ENCODE measurements around the gene SASH1.

The SASH1 gene

GRCh38 chr6:148521158-148521557, 178.5 kb downstream of the SASH1 start:
- no peak for DNase-seq (ENCODE audit: low spot score)

GRCh38 chr6:148521586-148521985, 178.9 kb downstream of the SASH1 start:
- no peak for DNase-seq (ENCODE audit: low spot score)

DNA sequence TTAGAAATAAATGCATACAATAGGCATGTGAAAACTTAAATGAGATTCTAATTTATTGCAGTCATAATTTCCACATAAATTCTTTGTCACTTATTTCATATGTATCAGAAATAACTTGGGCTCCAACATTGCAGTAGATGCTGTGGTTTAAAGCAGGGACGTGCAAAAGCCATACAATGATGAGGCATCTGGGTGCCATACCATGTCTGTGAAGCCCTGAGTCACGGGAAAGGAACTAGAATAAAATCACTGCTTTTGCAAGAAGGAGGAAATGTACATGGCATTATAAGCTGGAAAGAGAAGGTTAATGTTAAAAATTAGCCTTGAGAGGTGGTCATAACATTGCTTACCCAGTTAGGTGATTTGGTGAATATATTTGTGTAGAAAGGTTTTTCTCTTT, 180.4 kb downstream of the SASH1 start:
- DNase-seq (ENCODE audit: low spot score), result no peak

GRCh38 chr6:148523551-148523950, 180.9 kb downstream of the SASH1 start:
- DNase-seq (ENCODE audit: low spot score), result no peak

GRCh38 chr6:148524471-148524882, 181.8 kb downstream of the SASH1 start:
- no peak for DNase-seq (ENCODE audit: low spot score)

GRCh38 chr6:148524976-148525375, 182.3 kb downstream of the SASH1 start:
- no peak for DNase-seq (ENCODE audit: low spot score)

GRCh38 chr6:148525453-148525852, 182.8 kb downstream of the SASH1 start:
- DNase-seq (ENCODE audit: low spot score), result no peak

- no peak for DNase-seq (ENCODE audit: low spot score)
These were observed 183.5 kb downstream of the SASH1 start for GRCh38 chr6:148526145-148526544.

GRCh38 chr6:148528292-148528691, 185.7 kb downstream of the SASH1 start:
- no peak for DNase-seq (ENCODE audit: low spot score)

- DNase-seq (ENCODE audit: low spot score), result no peak
These were observed 186.4 kb downstream of the SASH1 start for GRCh38 chr6:148529010-148529409.

- DNase-seq (ENCODE audit: low spot score), result no peak
These were observed 187.8 kb downstream of the SASH1 start for GRCh38 chr6:148530394-148530953.

DNA sequence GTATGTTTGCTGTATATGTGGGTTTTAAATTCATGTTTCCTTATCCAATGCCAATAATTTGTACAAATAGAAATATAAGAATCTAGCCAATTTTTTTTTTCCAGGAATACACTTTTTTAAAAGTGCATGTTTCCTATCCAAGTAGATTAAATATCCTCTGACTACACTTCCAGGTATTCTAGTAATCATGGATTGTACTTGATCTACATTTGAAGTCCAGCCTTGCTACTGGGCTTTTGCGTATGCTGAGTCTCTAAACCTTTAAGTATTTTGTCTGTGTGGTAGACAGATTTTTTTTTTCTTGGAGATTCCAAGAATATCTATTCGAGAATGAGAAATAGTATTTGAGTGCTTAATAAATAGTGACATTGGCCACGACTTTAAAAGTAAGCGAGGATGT, 188.3 kb downstream of the SASH1 start:
- no peak for DNase-seq (ENCODE audit: low spot score)

DNA sequence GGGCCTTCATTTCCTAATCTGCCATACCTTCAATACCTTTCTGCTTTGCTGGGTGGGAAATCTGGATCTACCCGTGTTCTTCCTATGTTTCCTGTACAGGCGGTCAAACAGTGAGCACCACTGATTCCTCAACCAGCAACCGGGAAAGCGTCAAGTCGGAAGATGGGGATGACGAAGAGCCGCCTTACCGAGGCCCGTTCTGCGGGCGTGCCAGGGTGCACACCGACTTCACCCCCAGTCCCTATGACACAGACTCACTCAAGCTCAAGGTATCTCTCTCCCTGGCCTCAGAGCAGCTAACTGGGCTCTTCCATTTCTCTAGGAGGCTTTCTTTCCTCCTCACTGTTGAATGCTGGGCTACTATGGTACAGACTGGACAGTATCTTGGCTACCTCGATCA, 190.1 kb downstream of the SASH1 start:
- DNase-seq (ENCODE audit: low spot score), result no peak

DNA sequence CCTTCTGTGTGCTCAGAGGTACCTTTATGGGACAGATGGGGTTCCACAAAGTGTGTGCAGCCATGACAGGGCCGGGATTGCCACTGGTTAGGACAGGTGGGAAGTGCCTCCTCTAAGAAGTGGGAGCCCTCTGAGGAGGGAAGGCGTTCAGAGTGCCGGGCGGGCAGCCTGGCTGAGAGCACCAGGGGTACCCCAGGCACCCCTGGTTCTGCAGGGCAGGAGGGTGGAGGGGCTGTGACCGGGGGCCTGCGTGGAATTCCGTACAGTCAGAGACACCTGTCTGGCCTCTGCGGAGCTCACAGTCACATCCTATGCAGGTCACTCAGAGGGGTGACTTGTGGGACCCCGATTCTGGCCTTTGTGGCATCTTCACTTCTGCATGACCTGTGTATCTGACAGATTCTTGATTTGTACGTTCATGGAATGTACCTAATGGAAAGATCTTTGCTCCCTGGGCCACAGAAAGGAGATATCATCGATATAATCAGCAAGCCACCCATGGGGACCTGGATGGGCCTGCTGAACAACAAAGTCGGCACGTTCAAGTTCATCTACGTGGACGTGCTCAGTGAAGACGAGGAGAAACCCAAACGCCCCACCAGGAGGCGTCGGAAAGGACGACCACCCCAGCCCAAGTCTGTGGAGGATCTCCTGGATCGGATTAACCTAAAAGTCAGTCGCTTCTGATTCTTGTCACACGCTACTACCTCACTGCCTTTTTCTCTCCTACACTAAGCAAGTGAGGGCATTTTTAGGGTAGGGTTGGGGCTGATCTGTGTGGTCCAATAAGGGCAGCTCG, 190.9 kb downstream of the SASH1 start:
- no peak for DNase-seq (ENCODE audit: low spot score)

DNA sequence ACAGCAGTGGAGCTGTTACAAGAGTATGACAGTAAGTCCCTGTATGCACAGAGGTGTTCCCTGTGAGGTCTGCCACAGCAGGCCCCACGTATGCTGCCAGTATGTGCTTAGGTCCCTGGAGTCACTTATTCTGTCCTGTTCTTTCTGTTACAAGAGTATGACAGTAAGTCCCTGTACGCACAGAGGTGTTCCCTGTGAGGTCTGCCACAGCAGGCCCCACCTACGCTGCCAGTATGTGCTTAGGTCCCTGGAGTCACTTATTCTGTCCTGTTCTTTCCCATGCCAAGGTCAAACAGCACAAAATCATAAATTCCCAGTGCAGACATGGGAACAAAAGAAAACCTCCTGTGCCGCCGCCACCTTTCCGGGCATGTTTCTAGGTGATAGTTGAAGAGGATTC, 192.2 kb downstream of the SASH1 start:
- DNase-seq (ENCODE audit: low spot score), result no peak

- no peak for DNase-seq (ENCODE audit: low spot score)
These were observed 192.7 kb downstream of the SASH1 start for GRCh38 chr6:148535381-148535780.

DNA sequence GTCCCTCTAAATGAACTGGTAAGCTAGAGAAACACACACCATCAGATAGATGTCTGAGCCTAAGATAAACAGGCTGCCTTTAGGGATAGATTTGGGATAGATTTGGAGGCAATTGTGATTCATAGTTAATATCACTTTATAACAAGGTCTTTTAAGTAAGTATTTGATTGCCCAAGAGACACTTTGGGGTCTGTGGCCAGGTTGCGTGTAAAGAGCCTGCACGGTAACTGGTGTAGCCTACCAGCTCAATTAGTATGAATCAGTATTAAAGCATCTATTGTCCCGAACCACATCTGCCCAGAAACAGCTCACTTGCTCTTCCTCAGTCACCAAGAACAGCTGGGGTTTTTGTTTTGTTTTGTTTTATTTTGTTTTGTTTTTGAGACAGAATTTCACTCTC, 193.3 kb downstream of the SASH1 start:
- DNase-seq (ENCODE audit: low spot score), result no peak

DNA sequence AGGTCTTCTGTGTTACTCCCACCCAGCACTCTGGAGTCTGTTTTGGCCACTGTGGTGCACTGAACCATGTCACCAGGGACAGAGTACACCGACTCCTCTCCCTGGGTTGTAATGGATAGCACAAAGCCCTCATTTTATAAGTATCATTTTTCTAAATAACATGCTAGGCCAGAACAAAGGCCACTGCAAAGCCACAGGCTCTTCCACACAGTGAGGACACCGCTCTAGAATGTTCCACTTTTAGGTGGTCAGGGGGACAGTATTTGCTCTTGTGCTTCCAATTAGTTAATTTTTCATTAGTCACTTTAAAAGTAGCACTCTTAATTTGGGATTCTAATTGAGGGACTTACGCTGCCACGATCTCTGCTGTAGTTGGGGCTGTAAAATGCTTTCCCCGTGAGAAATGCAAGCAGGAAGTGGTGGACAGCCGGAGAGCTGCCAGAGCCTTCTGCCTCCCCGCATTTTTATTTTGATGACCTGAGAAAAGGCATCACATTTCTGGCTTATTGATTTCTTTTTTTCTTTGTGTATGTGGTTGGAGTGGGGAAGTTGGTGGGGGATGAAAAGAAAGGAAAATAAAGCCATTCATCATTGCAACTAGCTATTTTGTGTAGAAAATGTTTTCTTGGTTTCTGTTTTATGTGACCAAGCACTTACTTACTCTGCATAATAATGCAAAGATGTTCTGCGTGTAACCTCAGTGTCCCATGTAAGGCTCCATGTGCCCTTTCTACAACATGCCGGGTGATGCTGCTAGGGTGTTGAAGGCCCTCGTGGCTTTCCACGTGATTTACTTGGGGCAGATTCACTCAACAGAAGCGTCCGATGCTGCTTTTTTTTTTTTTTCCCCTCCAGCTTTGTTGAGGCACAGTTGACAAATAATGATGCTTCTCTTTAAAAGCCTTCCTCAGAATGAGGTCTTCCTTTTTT, 195.9 kb downstream of the SASH1 start:
- DNase-seq (ENCODE audit: low spot score), result no peak

GRCh38 chr6:148543540-148543939, 200.9 kb downstream of the SASH1 start:
- no peak for DNase-seq (ENCODE audit: low spot score)

GRCh38 chr6:148544421-148544820, 201.8 kb downstream of the SASH1 start:
- no peak for DNase-seq (ENCODE audit: low spot score)

- DNase-seq (ENCODE audit: low spot score), result no peak
These were observed 203.3 kb downstream of the SASH1 start for GRCh38 chr6:148545901-148546300.

DNA sequence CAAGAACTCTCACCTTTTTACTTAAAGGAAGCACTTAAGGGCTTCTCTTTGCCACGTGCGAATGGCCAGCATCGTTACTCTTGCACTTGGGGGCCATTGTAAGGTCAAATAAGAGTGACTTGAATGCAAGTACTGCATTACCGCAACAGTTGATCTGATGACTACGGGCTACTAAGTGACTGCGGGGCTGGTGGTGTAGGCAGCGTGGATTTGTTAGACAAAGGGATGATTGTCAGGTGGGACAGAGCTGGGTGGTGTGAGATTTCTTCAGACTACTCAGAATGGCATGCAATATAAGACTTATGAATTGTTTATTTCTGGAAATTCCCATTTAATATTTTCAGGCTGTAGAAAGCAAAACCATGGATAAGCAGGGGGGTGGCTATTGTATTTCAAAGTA, 204.5 kb downstream of the SASH1 start:
- DNase-seq (ENCODE audit: low spot score), result no peak

Data from hematopoietic multipotent progenitor cell treated with erythropoietin and hydrocortisone succinate and interleukin-3 and kit ligand, for 17 days (in vitro differentiated cells).